Fibroblast of mammary gland (primary cell): ENCODE data around the gene DVL2.
A peak's percentile ranks its signal among the peaks of the same experiment; 100 is the strongest.

Source experiments
- DNase-seq: peaks from one replicate; pipeline ENCODE4 v3.0.0-alpha.2; 2010; ENCODE audit warnings: low read depth
- H3K4me3 ChIP-seq: 2 replicates; pipeline ENCODE4 v1.5.1; 2011; ENCODE audit warnings: low read depth, mild to moderate bottlenecking, low read length, moderate library complexity; ENCODE audit not compliant: control insufficient read depth
- CTCF ChIP-seq: conservative IDR thresholded peaks from 2 replicates; pipeline ENCODE4 v1.5.1; 2011; ENCODE audit warnings: low read depth, low read length, inconsistent platforms; ENCODE audit not compliant: control insufficient read depth, insufficient read depth

The DVL2 gene

DNA sequence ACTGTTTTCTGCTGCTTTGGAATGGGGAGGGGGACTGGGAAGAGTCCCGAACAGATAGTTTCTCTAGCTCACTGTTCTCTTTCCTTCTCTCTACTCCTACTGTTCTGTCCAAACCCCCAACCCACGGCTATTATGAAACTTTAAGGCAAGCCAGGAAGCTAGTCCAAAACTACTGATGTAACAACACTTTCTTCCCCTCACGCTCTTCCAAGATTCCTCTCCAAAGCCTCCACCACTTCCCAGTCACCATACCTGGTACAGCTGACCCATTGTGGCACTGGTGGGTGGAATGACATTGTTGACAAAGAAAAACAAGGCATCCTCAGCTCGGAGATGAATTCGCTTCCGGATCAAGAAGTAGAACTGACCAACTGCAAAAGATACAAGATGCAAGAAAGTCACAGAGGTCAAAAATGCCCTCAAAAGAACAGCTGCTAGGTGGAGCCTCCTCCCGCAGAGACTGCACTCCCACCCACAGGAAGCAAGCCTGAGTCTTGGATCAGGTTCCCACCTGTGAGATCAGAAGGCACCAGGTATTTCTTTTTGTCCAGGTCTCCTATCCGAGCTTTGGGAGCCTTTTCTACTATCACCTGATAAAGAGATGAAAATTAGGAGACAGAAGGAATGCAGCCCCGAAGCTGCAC, 6.9 kb upstream of the DVL2 start:
- H3K4me3 ChIP-seq = peak overlapping the region; percentile 74
- DNase-seq = no peak
- no peak for TF ChIP-seq CTCF

- TF ChIP-seq CTCF = no peak
- no peak for DNase-seq
- H3K4me3 ChIP-seq = peak overlapping the region; percentile 74
Observed at GRCh38 chr17:7240375-7240774, 6.1 kb upstream of the DVL2 start.

DNA sequence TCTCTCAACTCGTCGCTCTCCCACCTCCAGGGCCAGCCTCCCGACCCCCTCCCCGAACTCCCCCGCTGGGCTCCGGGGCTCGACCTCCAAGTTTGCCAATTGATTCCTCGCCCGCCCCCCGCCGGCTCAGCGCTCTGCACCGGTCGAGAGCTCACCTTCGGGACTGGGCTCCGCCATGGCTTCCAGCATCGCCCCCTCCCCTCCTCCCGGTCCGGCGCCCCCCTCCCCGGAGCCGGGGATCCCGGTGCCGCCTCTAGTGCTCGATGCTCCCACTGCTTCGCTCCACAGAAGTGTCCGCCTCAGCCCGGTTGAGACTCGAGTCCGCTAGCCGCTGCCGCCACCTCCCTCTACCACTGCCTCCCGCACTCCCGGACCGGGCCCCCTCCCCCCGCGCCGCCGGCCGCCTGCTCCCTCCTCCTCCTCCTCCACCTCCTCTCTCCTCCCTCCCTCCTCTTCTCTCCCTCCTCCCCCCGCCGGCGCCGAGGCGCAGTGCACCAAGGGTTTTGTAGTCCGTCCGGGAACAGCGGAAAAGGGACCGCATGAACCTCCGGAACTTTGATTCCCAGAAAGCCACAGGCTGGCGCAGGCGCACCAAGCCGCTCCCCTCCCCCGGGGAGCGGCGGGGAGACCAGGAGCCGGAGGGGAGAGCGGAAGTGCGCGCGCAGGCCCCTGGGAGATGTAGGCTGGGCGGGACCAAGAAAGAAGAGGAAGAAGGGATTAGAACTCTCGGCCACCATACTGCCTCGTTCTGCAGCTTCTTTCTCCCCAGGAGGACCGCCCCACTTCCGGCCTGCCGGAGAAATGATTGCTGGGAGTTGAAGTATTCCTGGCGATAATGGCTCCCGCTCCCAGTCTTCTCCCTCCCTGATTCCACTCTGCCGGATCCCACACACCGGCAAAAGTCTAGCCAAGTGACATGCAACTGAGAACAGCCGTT, 5.0 kb upstream of the DVL2 start, which contains the start of gene PHF23:
Gene PHF23 (minus strand): TSS at position 367 of the 937 bp plus-strand sequence. CDS start 178 bp downstream, at position 189.
- peak; percentile 99 for DNase-seq
- TF ChIP-seq CTCF = no peak
- peak within 1 kb of the TSS; percentile 97 for H3K4me3 ChIP-seq

- no peak for TF ChIP-seq CTCF
- no peak for DNase-seq
- H3K4me3 ChIP-seq = peak overlapping the region; percentile 97
Observed at GRCh38 chr17:7238420-7239090, 4.2 kb upstream of the DVL2 start.

DNA sequence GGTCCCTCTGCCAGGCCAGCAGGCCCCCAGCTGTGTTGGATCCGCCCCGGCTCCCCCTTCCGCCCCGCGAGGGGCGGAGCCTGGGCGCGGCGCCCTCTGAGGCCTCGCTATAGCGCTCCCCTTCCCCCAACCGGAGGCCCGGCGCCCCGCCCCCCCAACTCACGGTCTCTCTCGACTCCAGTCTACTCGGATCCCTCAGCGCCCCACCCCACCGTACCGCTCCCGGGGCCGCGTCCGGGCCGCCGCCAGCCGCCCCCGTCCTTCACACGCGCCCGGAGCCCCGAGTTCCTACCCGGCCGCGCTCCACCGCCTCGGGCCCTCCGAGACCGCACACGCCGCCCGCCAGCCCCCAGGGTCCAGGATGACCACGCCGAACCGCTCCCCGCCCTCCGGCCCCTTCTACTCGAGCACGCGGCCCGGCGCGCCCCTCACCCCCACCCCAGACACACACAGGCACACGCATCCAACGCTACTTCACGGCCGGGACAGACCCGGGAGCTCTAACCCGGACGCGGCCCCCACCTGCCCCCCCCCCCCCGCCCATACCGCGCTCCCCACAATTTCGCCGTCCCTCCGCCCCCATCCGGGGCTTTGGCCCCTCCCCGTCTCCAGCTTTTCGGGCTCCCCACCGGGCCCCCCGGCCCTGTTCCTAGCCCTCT, 3.6 kb upstream of the DVL2 start:
- peak overlapping the region; percentile 97 for H3K4me3 ChIP-seq
- TF ChIP-seq CTCF = no peak
- DNase-seq = peak; percentile 56

DNA sequence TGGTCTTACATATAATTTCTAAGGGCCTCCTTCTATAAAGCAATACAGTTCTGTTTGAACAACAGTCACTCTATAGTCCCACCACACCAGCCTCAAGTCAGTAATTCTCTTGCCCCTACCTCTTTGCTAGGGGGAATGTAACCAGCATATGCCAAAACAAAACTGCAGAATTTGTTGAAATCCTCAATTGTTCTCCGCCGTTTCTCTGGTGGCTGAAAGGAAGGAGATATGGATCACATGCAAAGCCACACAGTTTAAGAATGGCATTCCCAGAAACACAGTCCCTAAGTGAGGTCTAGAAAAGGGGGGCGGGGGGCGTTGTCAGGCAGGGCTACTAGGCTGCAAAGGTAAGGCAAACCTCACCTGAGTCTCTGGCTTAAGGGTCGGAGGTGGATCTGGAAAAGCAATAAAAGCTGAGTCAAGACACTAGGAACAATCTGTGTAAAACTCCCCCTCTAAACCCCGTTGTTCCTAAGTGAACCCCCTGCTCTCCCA, 3.0 kb upstream of the DVL2 start:
- TF ChIP-seq CTCF = no peak
- no peak for DNase-seq
- peak overlapping the region; percentile 97 for H3K4me3 ChIP-seq
